IMR-90 (cell line): ENCODE data around the gene RIMBP2. TPM values are rescaled to one million over a fixed set of nuclear protein-coding genes. Genes with fewer than 3 reads are reported as not detected.

Experiments used
- ATAC-seq: fragments of 200-7000 bp; cut with Tn5 transposase; 2 replicates; pipeline ENCODE4 v1.9.1; 2020; ENCODE audit warnings: low read depth, mild to moderate bottlenecking, moderate library complexity
- BruUV-seq: library from RNA; stranded (reverse); fragments of 400-500 nt; replicated peaks from 2 replicates; lab custom pipeline; 2021; lab: Mats Ljungman, UMichigan
- CTCF ChIA-PET: fragments of 300-600 bp; formaldehyde crosslinking; extraction: SDS; loops from one replicate; lab custom pipeline; 2021; ENCODE audit warnings: antibody characterized with exemption; lab: Yijun Ruan, JAX
- POLR2A ChIA-PET: fragments of 300-600 bp; sonication (Branson Sonifier 250); formaldehyde crosslinking; loops from one replicate; lab custom pipeline; 2022; ENCODE audit warnings: antibody characterized with exemption; ENCODE audit not compliant: unreplicated experiment; lab: Charles Lee
- DNase-seq: peaks from one replicate; pipeline ENCODE4 v3.0.0; 2013
- H2AFZ ChIP-seq: replicated peaks from 2 replicates; pipeline ENCODE3; 2013; ENCODE audit warnings: low read length, mild to moderate bottlenecking; ENCODE audit not compliant: poor library complexity
- H2AK5ac ChIP-seq: 2 replicates; pipeline ENCODE4 v1.6.1; 2013; ENCODE audit warnings: low read depth, low read length, inconsistent platforms
- H2AK9ac ChIP-seq: replicated peaks from 2 replicates; pipeline ENCODE3; 2013; ENCODE audit warnings: mild to moderate bottlenecking, low read depth, low read length, moderate library complexity; ENCODE audit not compliant: poor library complexity
- H2BK120ac ChIP-seq: 2 replicates; pipeline ENCODE4 v1.6.1; 2013; ENCODE audit warnings: low read depth, low read length, inconsistent platforms
- H2BK15ac ChIP-seq: 3 replicates; pipeline ENCODE4 v1.6.1; 2013; ENCODE audit warnings: low read depth, low read length, inconsistent platforms
- H2BK20ac ChIP-seq: 2 replicates; pipeline ENCODE4 v1.6.1; 2013; ENCODE audit warnings: low read depth, mild to moderate bottlenecking, inconsistent platforms, low read length, moderate library complexity
- H2BK5ac ChIP-seq: 2 replicates; pipeline ENCODE4 v1.6.1; 2013; ENCODE audit warnings: mild to moderate bottlenecking, low read depth, low read length, inconsistent platforms; ENCODE audit not compliant: poor library complexity, severe bottlenecking
- H3K14ac ChIP-seq: replicated peaks from 2 replicates; pipeline ENCODE4 v1.6.1; 2013; ENCODE audit warnings: low read depth, low read length, inconsistent platforms
- H3K18ac ChIP-seq: 2 replicates; pipeline ENCODE4 v1.6.1; 2013; ENCODE audit warnings: low read depth, low read length, control low read depth
- H3K23ac ChIP-seq: 2 replicates; pipeline ENCODE4 v1.6.1; 2013; ENCODE audit warnings: low read depth, low read length, inconsistent platforms
- H3K27ac ChIP-seq: 2 replicates; pipeline ENCODE4 v1.5.1; 2013; ENCODE audit warnings: mild to moderate bottlenecking, control low read depth, low read length; ENCODE audit not compliant: insufficient read depth
- H3K27me3 ChIP-seq: 2 replicates; pipeline ENCODE4 v1.6.1; 2013; ENCODE audit warnings: low read length; ENCODE audit not compliant: control insufficient read depth, insufficient read depth
- H3K36me3 ChIP-seq: 2 replicates; pipeline ENCODE4 v1.6.1; 2013; ENCODE audit warnings: low read length, mixed read lengths; ENCODE audit not compliant: control insufficient read depth, insufficient read depth
- H3K4ac ChIP-seq: 2 replicates; pipeline ENCODE4 v1.6.1; 2013; ENCODE audit warnings: low read depth, low read length, inconsistent platforms
- H3K4me1 ChIP-seq: 2 replicates; pipeline ENCODE4 v1.6.1; 2013; ENCODE audit warnings: low read length, mixed read lengths; ENCODE audit not compliant: control insufficient read depth, insufficient read depth
- H3K4me2 ChIP-seq: 2 replicates; pipeline ENCODE4 v1.6.1; 2013; ENCODE audit warnings: low read depth, mild to moderate bottlenecking, control low read depth, low read length, moderate library complexity
- H3K4me3 ChIP-seq: 2 replicates; pipeline ENCODE4 v1.5.1; 2013; ENCODE audit warnings: low read depth, mild to moderate bottlenecking, control low read depth, low read length, moderate library complexity; ENCODE audit not compliant: insufficient read depth
- H3K56ac ChIP-seq: 2 replicates; pipeline ENCODE4 v1.6.1; 2013; ENCODE audit warnings: low read length, inconsistent platforms; ENCODE audit not compliant: insufficient read depth; ENCODE audit errors: extremely low read depth
- H3K79me1 ChIP-seq, 2 experiments: 2 replicates each; pipeline ENCODE4 v1.6.1; 2013; ENCODE audit warnings: low read length in 2 of 2, inconsistent platforms in 1 of 2, low read depth in 1 of 2
- H3K9ac ChIP-seq: 2 replicates; pipeline ENCODE4 v1.6.1; 2013; ENCODE audit warnings: low read depth, low read length, control low read depth
- H3K9me1 ChIP-seq: 2 replicates; pipeline ENCODE4 v1.6.1; 2013; ENCODE audit warnings: low read length, inconsistent platforms; ENCODE audit not compliant: insufficient read depth
- H3K9me3 ChIP-seq: 2 replicates; pipeline ENCODE4 v1.6.1; 2013; ENCODE audit warnings: low read length; ENCODE audit not compliant: control insufficient read depth, insufficient read depth
- H4K20me1 ChIP-seq: 2 replicates; pipeline ENCODE4 v1.6.1; 2013; ENCODE audit warnings: low read length, inconsistent platforms; ENCODE audit not compliant: insufficient read depth
- H4K5ac ChIP-seq: 2 replicates; pipeline ENCODE4 v1.6.1; 2013; ENCODE audit warnings: mild to moderate bottlenecking, low read depth, low read length, control low read depth
- H4K8ac ChIP-seq, 2 experiments: 2 replicates each; pipeline ENCODE4 v1.6.1; 2013; ENCODE audit warnings: low read depth in 2 of 2, low read length in 2 of 2, control low read depth in 1 of 2, inconsistent platforms in 1 of 2
- H4K91ac ChIP-seq: 2 replicates; pipeline ENCODE4 v1.6.1; 2013; ENCODE audit warnings: low read depth, low read length, inconsistent platforms; ENCODE audit not compliant: insufficient read depth
- BHLHE40 ChIP-seq: fragments of 150-350 bp; IDR thresholded peaks from 2 replicates; pipeline ENCODE4 v1.6.1; 2016; ENCODE audit warnings: mild to moderate bottlenecking, low read depth, low read length
- CEBPB ChIP-seq: IDR thresholded peaks from 2 replicates; pipeline ENCODE4 v1.6.1; 2012; ENCODE audit warnings: low read depth, low read length, improper control_type of control experiment
- CHD1 ChIP-seq: IDR thresholded peaks from 2 replicates; pipeline ENCODE4 v1.6.1; 2012; ENCODE audit warnings: low read depth, low read length, improper control_type of control experiment
- CTCF ChIP-seq: conservative IDR thresholded peaks from 2 replicates; pipeline ENCODE4 v1.5.1; 2012; ENCODE audit warnings: mild to moderate bottlenecking, low read depth, low read length, improper control_type of control experiment
- FOS ChIP-seq: fragments of 150-350 bp; IDR thresholded peaks from 2 replicates; pipeline ENCODE4 v1.6.1; 2016; ENCODE audit warnings: low read depth, low read length
- MAFK ChIP-seq: IDR thresholded peaks from 2 replicates; pipeline ENCODE4 v1.6.1; 2012; ENCODE audit warnings: low read depth, low read length, improper control_type of control experiment
- MAZ ChIP-seq: IDR thresholded peaks from 2 replicates; pipeline ENCODE4 v1.6.1; 2012; ENCODE audit warnings: low read depth, mild to moderate bottlenecking, low read length, improper control_type of control experiment, moderate library complexity, borderline replicate concordance
- MXI1 ChIP-seq: IDR thresholded peaks from 2 replicates; pipeline ENCODE4 v1.6.1; 2012; ENCODE audit warnings: low read depth, mild to moderate bottlenecking, low read length, moderate library complexity, borderline replicate concordance
- NFE2L2 ChIP-seq: fragments of 150-350 bp; IDR thresholded peaks from 2 replicates; pipeline ENCODE4 v1.6.1; 2016; ENCODE audit warnings: low read depth, mild to moderate bottlenecking, low read length
- POLR2A ChIP-seq: IDR thresholded peaks from 2 replicates; pipeline ENCODE4 v1.6.1; 2012; ENCODE audit warnings: mild to moderate bottlenecking, low read depth, low read length
- RAD21 ChIP-seq: IDR thresholded peaks from 2 replicates; pipeline ENCODE4 v1.6.1; 2012; ENCODE audit warnings: low read length, improper control_type of control experiment
- RCOR1 ChIP-seq: IDR thresholded peaks from 2 replicates; pipeline ENCODE4 v1.6.1; 2012; ENCODE audit warnings: mild to moderate bottlenecking, low read length, improper control_type of control experiment; ENCODE audit not compliant: insufficient replicate concordance
- RFX5 ChIP-seq: IDR thresholded peaks from 2 replicates; pipeline ENCODE4 v1.8.0; 2012; ENCODE audit warnings: low read depth, mild to moderate bottlenecking, low read length, moderate library complexity
- SMC3 ChIP-seq: fragments of 150-350 bp; IDR thresholded peaks from 2 replicates; pipeline ENCODE4 v1.6.1; 2016; ENCODE audit warnings: low read depth, mild to moderate bottlenecking, antibody characterized with exemption, low read length, moderate library complexity
- WGBS, 2 experiments: methylation state at CpG; one replicate each; pipeline versions ENCODE4 v1.1.5 to v1.1.7; 2013; ENCODE audit warnings: missing lambda C conversion rate in 2 of 2; ENCODE audit not compliant: insufficient read length in 1 of 2; ENCODE audit errors: extremely low coverage in 2 of 2; 5-methylcytosine and 5-hydroxymethylcytosine counted together
- dilution Hi-C: fragments of 300-500 bp; cut with HindIII; formaldehyde crosslinking; loops from one replicate; pipeline ENCODE4 v1.14.3; 2018; ENCODE audit warnings: low sequenced_read_pairs; ENCODE audit not compliant: unreplicated experiment
- in situ Hi-C: fragments of 300-500 bp; cut with MboI; formaldehyde crosslinking; loops from 3 replicates; pipeline ENCODE4 v1.14.3; 2019; ENCODE audit warnings: low sequenced_read_pairs, inconsistent platforms, mixed read lengths
- intact Hi-C: fragments of 100-400 bp; cut with micrococcal nuclease; formaldehyde crosslinking; loops from 2 replicates; pipeline ENCODE4 v1.10.0; 2022
- polyA plus RNA-seq, 3 experiments: library from polyadenylated mRNA; depleted of rRNA; stranded (reverse); fragments of >200 nt; gene quantifications; 2 replicates each; pipeline ENCODE4 v1.2.3, GENCODE V29; 2012; ENCODE audit warnings: low replicate concordance in 1 of 3
- total RNA-seq: library from RNA; depleted of rRNA; stranded (reverse); fragments of >200 nt; gene quantifications from 2 replicates; pipeline ENCODE4 v1.2.3, GENCODE V29; 2012
- TF ChIP-seq, protein P1 (sequence below): fragments of 150-350 bp; IDR thresholded peaks from 2 replicates; pipeline ENCODE4 v1.6.1; 2016; ENCODE audit warnings: low read depth, mild to moderate bottlenecking, low read length, moderate library complexity, borderline replicate concordance
- TF ChIP-seq, protein P2 (sequence below): fragments of 150-350 bp; IDR thresholded peaks from 2 replicates; pipeline ENCODE4 v1.6.1; 2017; ENCODE audit warnings: mild to moderate bottlenecking, antibody characterized with exemption, low read length, low read depth

The RIMBP2 gene
- total and polyA plus RNA-seq, 2 of the 4 experiments (the other 2 are of a cell fraction), result not detected

GRCh38 chr12:130708648-130709047 is 7.5 kb downstream of the RIMBP2 start:
- Histone ChIP-seq H3K79me1 (no peaks in the 10 kb centered on the region), H3K4me2 (no peak overlapping the region), H3K27ac (no peak overlapping the region), H2AK5ac (no peak overlapping the region), H3K9me3 (peaks cover 44% of the 10 kb centered on the region), H2AK9ac (no peak overlapping the region), H4K5ac (no peak overlapping the region), H4K91ac (no peak overlapping the region), H2BK15ac (no peak overlapping the region), H3K9me1 (no peaks in the 10 kb centered on the region), H4K20me1 (no peaks in the 10 kb centered on the region), H3K36me3 (no peaks in the 10 kb centered on the region), H3K27me3 (no peaks in the 10 kb centered on the region), H3K9ac (no peak overlapping the region), H3K14ac (no peak overlapping the region), H2BK120ac (no peak overlapping the region), H4K8ac (no peak overlapping the region), H3K4ac (no peak overlapping the region), H3K4me3 (no peak overlapping the region), H2BK5ac (no peak overlapping the region), H3K4me1 (no peaks in the 10 kb centered on the region), H2BK20ac (no peak overlapping the region), H3K56ac (no peak overlapping the region), H2AFZ (no peak overlapping the region), H3K23ac (no peak overlapping the region), H3K18ac (no peak overlapping the region)
- dilution Hi-C loops (no loop called here), in situ Hi-C loops (no loop called here), intact Hi-C loops (no loop called here)
- TF ChIP-seq CTCF (no peak), CHD1 (no peak), SMC3 (no peak), POLR2A (no peak), RFX5 (no peak), BHLHE40 (no peak), CEBPB (no peak), MAFK (no peak), RAD21 (no peak), NFE2L2 (no peak), MAZ (no peak), RCOR1 (no peak), MXI1 (no peak), FOS (no peak)
- TF ChIP-seq, protein P1, sequence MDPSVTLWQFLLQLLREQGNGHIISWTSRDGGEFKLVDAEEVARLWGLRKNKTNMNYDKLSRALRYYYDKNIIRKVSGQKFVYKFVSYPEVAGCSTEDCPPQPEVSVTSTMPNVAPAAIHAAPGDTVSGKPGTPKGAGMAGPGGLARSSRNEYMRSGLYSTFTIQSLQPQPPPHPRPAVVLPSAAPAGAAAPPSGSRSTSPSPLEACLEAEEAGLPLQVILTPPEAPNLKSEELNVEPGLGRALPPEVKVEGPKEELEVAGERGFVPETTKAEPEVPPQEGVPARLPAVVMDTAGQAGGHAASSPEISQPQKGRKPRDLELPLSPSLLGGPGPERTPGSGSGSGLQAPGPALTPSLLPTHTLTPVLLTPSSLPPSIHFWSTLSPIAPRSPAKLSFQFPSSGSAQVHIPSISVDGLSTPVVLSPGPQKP, result no peak
- TF ChIP-seq, protein P2, sequence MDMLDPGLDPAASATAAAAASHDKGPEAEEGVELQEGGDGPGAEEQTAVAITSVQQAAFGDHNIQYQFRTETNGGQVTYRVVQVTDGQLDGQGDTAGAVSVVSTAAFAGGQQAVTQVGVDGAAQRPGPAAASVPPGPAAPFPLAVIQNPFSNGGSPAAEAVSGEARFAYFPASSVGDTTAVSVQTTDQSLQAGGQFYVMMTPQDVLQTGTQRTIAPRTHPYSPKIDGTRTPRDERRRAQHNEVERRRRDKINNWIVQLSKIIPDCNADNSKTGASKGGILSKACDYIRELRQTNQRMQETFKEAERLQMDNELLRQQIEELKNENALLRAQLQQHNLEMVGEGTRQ, result no peak
- BruUV-seq, result no TSS peak
- ATAC-seq (no peak), DNase-seq (no peak)
- POLR2A ChIA-PET, result no interaction called here
- WGBS, 2 experiments, result 76% methylated on average over 7 of the region's 12 CpGs; no CpG with 5 or more reads in 1 of the 2 experiments
- CTCF ChIA-PET, result no interaction called here
